ENCODE measurements around the gene DNAJC27. TPM values are rescaled to one million over a fixed set of nuclear protein-coding genes. Genes with fewer than 3 reads are reported as not detected.

The DNAJC27 gene
- total and polyA plus RNA-seq, 2 donors = 4.9 to 5.2 TPM

GRCh38 chr2:24939353-24939752 lies 32.4 kb downstream of the DNAJC27 start:
- DNase-seq (ENCODE audit: low read depth in 6 of 9, low spot score in 9 of 9) = no peak
- Histone ChIP-seq H3K27ac (ENCODE audit: low read depth in 1 of 2, low read length in 1 of 2) (no peak overlapping the region), H3K4me3 (ENCODE audit: low read length in 2 of 2) (no peak overlapping the region), H3K27me3 (ENCODE audit: control insufficient read depth in 2 of 2, insufficient read depth in 1 of 2, low read length in 1 of 2) (no peaks in the 10 kb centered on the region), H3K36me3 (ENCODE audit: control insufficient read depth in 2 of 2, insufficient read depth in 2 of 2, low read length in 1 of 2) (peaks cover 3 to 10% of the 10 kb centered on the region in 2 donors), H3K9me3 (ENCODE audit: control insufficient read depth in 2 of 2, insufficient read depth in 1 of 2, low read length in 1 of 2) (no peaks in the 10 kb centered on the region), H3K4me1 (ENCODE audit: control insufficient read depth in 2 of 2, insufficient read depth in 2 of 2, low read length in 2 of 2) (no peaks in the 10 kb centered on the region)
- WGBS = 93% methylated on average over 6 of the region's 6 CpGs

DNA sequence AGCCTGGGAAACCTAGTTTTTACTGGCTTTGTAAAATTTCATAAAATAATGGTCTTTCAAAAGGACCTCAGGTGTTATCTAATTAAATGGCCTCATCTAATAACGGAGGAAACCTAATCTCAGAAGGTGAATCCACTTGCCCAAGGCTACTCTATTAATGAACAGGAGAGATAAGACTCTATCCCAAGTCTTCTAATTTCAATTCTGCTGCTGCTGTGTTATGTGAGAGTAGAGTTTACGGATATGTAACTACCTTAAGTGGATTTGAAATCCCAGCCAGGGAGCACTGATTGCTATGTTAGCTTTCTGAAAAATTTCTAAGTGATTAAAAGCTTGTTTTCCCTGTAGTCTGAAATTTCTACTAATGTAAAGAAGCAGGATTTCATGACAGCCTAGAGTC lies 34.5 kb downstream of the DNAJC27 start:
- no peak overlapping the region for H3K4me3 ChIP-seq (ENCODE audit: low read length in 2 of 2)
- DNase-seq (ENCODE audit: low read depth in 6 of 9, low spot score in 9 of 9) = no peak
- H3K4me1 ChIP-seq (ENCODE audit: control insufficient read depth in 2 of 2, insufficient read depth in 2 of 2, low read length in 2 of 2) = no peaks in the 10 kb centered on the region
- no peaks in the 10 kb centered on the region for H3K9me3 ChIP-seq (ENCODE audit: control insufficient read depth in 2 of 2, insufficient read depth in 1 of 2, low read length in 1 of 2)
- H3K27ac ChIP-seq (ENCODE audit: low read depth in 1 of 2, low read length in 1 of 2) = no peak overlapping the region
- H3K36me3 ChIP-seq (ENCODE audit: control insufficient read depth in 2 of 2, insufficient read depth in 2 of 2, low read length in 1 of 2) = no peaks in the 10 kb centered on the region
- H3K27me3 ChIP-seq (ENCODE audit: control insufficient read depth in 2 of 2, insufficient read depth in 1 of 2, low read length in 1 of 2) = no peaks in the 10 kb centered on the region
- WGBS = 97% methylated on average over 2 of the region's 2 CpGs

GRCh38 chr2:24935145-24935544 lies 36.6 kb downstream of the DNAJC27 start:
- Histone ChIP-seq H3K27me3 (ENCODE audit: control insufficient read depth in 2 of 2, insufficient read depth in 1 of 2, low read length in 1 of 2) (no peaks in the 10 kb centered on the region), H3K4me1 (ENCODE audit: control insufficient read depth in 2 of 2, insufficient read depth in 2 of 2, low read length in 2 of 2) (peaks cover 0 to 5% of the 10 kb centered on the region in 2 donors)
- WGBS = 97% methylated on average over 5 of the region's 5 CpGs

DNA sequence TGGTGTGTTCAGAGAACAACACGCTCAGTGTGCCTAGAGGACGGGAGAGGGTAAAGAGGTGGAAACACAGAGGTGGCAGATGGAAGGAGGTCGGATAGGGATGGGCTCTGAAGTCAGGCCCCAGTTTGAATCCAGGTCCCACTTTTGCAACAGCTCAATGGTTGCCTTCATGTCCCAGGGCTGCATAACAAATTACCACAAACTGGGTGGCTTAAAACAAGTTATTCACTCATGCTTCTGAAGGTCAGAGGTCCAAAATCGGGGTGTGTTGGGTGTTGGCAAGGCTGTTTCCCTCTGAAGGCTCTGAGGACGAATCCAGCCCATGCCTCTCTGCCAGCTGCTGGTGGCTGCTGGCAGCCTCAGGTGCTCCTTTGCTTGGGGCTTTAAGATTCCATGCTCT lies 39.0 kb downstream of the DNAJC27 start:
- H3K36me3 ChIP-seq (ENCODE audit: control insufficient read depth in 2 of 2, insufficient read depth in 2 of 2, low read length in 1 of 2) = no peaks in the 10 kb centered on the region
- WGBS = 97% methylated on average over 5 of the region's 5 CpGs

More at GRCh38 chr2:24935145-24935544, 36.6 kb downstream of the DNAJC27 start:
- Histone ChIP-seq H3K27ac (ENCODE audit: low read depth in 1 of 2, low read length in 1 of 2) (no peak overlapping the region), H3K36me3 (ENCODE audit: control insufficient read depth in 2 of 2, insufficient read depth in 2 of 2, low read length in 1 of 2) (no peaks in the 10 kb centered on the region), H3K4me3 (ENCODE audit: low read length in 2 of 2) (no peak overlapping the region), H3K9me3 (ENCODE audit: control insufficient read depth in 2 of 2, insufficient read depth in 1 of 2, low read length in 1 of 2) (no peaks in the 10 kb centered on the region)
- DNase-seq (ENCODE audit: low read depth in 6 of 9, low spot score in 9 of 9) = no peak

DNA sequence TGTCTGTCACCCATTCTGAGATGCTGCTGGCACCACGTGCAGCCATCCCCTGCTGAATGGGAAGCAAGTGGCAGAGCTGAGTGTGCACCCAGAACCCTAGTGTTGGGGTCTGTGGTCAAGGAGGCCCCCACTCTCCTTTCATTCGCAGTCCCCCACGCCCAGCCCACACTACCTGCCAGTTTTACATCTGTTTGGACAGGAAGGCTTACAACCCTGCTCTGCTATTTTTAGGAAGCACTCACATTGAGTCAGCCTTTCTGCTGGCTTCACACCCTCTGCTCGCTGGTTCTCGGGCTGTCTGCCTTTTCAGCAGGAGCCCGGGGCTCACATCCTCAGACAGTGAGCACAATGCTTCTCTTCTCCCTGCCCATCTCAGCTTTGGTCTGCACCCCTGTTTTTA lies 41.0 kb downstream of the DNAJC27 start:
- peaks cover 0 to 11% of the 10 kb centered on the region in 2 donors for H3K27me3 ChIP-seq (ENCODE audit: control insufficient read depth in 2 of 2, insufficient read depth in 1 of 2, low read length in 1 of 2)
- DNase-seq (ENCODE audit: low read depth in 6 of 9, low spot score in 9 of 9) = no peak
- no peaks in the 10 kb centered on the region for H3K9me3 ChIP-seq (ENCODE audit: control insufficient read depth in 2 of 2, insufficient read depth in 1 of 2, low read length in 1 of 2)
- peaks cover 0 to 16% of the 10 kb centered on the region in 2 donors for H3K4me1 ChIP-seq (ENCODE audit: control insufficient read depth in 2 of 2, insufficient read depth in 2 of 2, low read length in 2 of 2)
- no peak overlapping the region for H3K27ac ChIP-seq (ENCODE audit: low read depth in 1 of 2, low read length in 1 of 2)
- H3K36me3 ChIP-seq (ENCODE audit: control insufficient read depth in 2 of 2, insufficient read depth in 2 of 2, low read length in 1 of 2) = no peaks in the 10 kb centered on the region
- no peak overlapping the region for H3K4me3 ChIP-seq (ENCODE audit: low read length in 2 of 2)
- WGBS = 7% methylated on average over 6 of the region's 6 CpGs

More for the DNA sequence above, 39.0 kb downstream of the DNAJC27 start:
- Histone ChIP-seq H3K4me3 (ENCODE audit: low read length in 2 of 2) (no peak overlapping the region), H3K27me3 (ENCODE audit: control insufficient read depth in 2 of 2, insufficient read depth in 1 of 2, low read length in 1 of 2) (no peaks in the 10 kb centered on the region), H3K27ac (ENCODE audit: low read depth in 1 of 2, low read length in 1 of 2) (no peak overlapping the region), H3K9me3 (ENCODE audit: control insufficient read depth in 2 of 2, insufficient read depth in 1 of 2, low read length in 1 of 2) (no peaks in the 10 kb centered on the region), H3K4me1 (ENCODE audit: control insufficient read depth in 2 of 2, insufficient read depth in 2 of 2, low read length in 2 of 2) (peaks cover 0 to 5% of the 10 kb centered on the region in 2 donors)
- DNase-seq (ENCODE audit: low read depth in 6 of 9, low spot score in 9 of 9) = no peak

GRCh38 chr2:24929230-24929629 lies 42.5 kb downstream of the DNAJC27 start:
- H3K9me3 ChIP-seq (ENCODE audit: control insufficient read depth in 2 of 2, insufficient read depth in 1 of 2, low read length in 1 of 2) = peaks cover 0 to 1% of the 10 kb centered on the region in 2 donors
- H3K4me1 ChIP-seq (ENCODE audit: control insufficient read depth in 2 of 2, insufficient read depth in 2 of 2, low read length in 2 of 2) = peaks cover 0 to 16% of the 10 kb centered on the region in 2 donors
- DNase-seq (ENCODE audit: low read depth in 6 of 9, low spot score in 9 of 9) = no peak
- H3K27ac ChIP-seq (ENCODE audit: low read depth in 1 of 2, low read length in 1 of 2) = no peak overlapping the region
- peaks cover 0 to 11% of the 10 kb centered on the region in 2 donors for H3K27me3 ChIP-seq (ENCODE audit: control insufficient read depth in 2 of 2, insufficient read depth in 1 of 2, low read length in 1 of 2)
- no peak overlapping the region for H3K4me3 ChIP-seq (ENCODE audit: low read length in 2 of 2)
- no peaks in the 10 kb centered on the region for H3K36me3 ChIP-seq (ENCODE audit: control insufficient read depth in 2 of 2, insufficient read depth in 2 of 2, low read length in 1 of 2)
- WGBS = 97% methylated on average over 3 of the region's 3 CpGs

DNA sequence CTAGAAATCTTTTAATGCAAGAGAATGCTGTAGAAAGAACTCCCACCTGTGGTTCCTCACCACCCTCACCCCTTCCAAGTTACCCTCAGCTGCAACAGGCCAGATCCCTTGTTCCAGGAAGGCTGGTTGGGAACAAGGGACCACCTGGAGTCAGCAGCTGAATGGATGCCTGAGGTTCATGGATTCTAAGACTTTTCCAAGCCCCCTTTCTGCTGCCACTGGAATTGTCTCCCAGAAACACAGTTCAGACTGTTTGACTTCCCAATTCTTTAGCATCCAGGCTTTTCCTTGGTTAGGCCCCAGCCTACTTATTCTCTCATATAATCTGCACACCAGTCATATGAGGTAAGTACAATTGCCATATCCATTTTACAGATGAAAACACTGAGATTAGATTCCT lies 43.7 kb downstream of the DNAJC27 start:
- peaks cover 0 to 1% of the 10 kb centered on the region in 2 donors for H3K9me3 ChIP-seq (ENCODE audit: control insufficient read depth in 2 of 2, insufficient read depth in 1 of 2, low read length in 1 of 2)
- no peak for DNase-seq (ENCODE audit: low read depth in 6 of 9, low spot score in 9 of 9)
- no peak overlapping the region for H3K4me3 ChIP-seq (ENCODE audit: low read length in 2 of 2)
- H3K27me3 ChIP-seq (ENCODE audit: control insufficient read depth in 2 of 2, insufficient read depth in 1 of 2, low read length in 1 of 2) = peaks cover 0 to 11% of the 10 kb centered on the region in 2 donors
- no peaks in the 10 kb centered on the region for H3K36me3 ChIP-seq (ENCODE audit: control insufficient read depth in 2 of 2, insufficient read depth in 2 of 2, low read length in 1 of 2)
- no peak overlapping the region for H3K27ac ChIP-seq (ENCODE audit: low read depth in 1 of 2, low read length in 1 of 2)
- H3K4me1 ChIP-seq (ENCODE audit: control insufficient read depth in 2 of 2, insufficient read depth in 2 of 2, low read length in 2 of 2) = peaks cover 0 to 16% of the 10 kb centered on the region in 2 donors

DNA sequence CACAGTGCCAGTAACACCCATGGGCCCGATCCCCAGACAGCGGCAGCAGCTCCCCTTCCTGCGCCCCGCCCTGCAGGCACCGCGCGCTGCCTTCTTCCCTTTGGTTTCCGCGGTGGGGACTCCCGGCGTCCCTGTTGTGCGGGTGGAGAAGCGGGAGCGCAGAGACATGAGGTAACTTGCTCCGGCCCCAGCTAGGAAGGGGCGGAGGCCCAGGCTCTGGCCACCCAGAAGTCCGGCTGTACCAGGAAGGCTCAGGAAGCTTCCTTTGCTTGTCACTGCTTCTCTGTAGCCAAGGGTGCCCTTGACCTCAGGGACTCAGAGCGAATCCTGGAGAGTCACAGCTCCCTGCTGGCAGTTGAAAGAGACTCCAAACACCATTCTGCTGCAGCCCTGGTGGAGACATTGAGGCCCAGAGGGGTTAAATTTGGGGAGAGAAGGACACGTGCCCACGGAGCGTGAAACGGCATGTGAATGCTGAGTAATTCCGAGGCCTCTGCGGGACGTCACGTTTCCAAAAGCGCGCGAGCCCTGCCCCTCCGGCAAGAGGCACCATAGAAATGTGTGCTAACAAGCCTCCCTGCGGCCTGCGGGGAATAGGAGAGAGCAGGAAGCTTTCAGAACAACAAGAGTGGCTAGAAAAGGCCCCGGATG lies 45.0 kb downstream of the DNAJC27 start:
- Histone ChIP-seq H3K36me3 (ENCODE audit: control insufficient read depth in 2 of 2, insufficient read depth in 2 of 2, low read length in 1 of 2) (no peaks in the 10 kb centered on the region), H3K4me3 (ENCODE audit: low read length in 2 of 2) (peak overlapping the region in 1 of 2 donors; percentile 5), H3K4me1 (ENCODE audit: control insufficient read depth in 2 of 2, insufficient read depth in 2 of 2, low read length in 2 of 2) (peaks cover 0 to 16% of the 10 kb centered on the region in 2 donors), H3K27ac (ENCODE audit: low read depth in 1 of 2, low read length in 1 of 2) (no peak overlapping the region), H3K9me3 (ENCODE audit: control insufficient read depth in 2 of 2, insufficient read depth in 1 of 2, low read length in 1 of 2) (peaks cover 0 to 1% of the 10 kb centered on the region in 2 donors), H3K27me3 (ENCODE audit: control insufficient read depth in 2 of 2, insufficient read depth in 1 of 2, low read length in 1 of 2) (peaks cover 0 to 11% of the 10 kb centered on the region in 2 donors)
- peak in 2 of 9 donors; percentile 26 to 28 for DNase-seq (ENCODE audit: low read depth in 6 of 9, low spot score in 9 of 9)
- WGBS = 20% methylated on average over 33 of the region's 33 CpGs

DNA sequence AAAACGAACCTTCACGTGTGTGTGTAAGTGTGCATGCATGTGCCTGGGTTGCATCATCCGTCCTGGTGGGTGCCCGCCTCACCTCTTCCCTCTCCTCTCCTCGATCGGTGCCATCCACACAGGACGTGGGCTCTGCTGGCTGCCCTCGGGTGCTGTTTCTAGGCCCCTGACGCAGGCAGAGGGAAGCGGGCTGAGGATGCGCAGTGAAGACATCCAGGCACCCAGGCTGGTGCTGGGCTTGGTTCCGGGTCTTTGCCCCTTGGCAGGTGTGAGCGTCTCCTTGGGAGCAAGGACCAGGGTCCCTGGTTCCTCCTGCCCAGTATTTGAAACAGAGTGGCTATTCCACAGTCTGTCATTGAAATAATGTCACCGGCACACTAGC lies 45.5 kb downstream of the DNAJC27 start:
- Histone ChIP-seq H3K27ac (ENCODE audit: low read depth in 1 of 2, low read length in 1 of 2) (no peak overlapping the region), H3K4me1 (ENCODE audit: control insufficient read depth in 2 of 2, insufficient read depth in 2 of 2, low read length in 2 of 2) (peaks cover 0 to 16% of the 10 kb centered on the region in 2 donors), H3K27me3 (ENCODE audit: control insufficient read depth in 2 of 2, insufficient read depth in 1 of 2, low read length in 1 of 2) (peaks cover 0 to 11% of the 10 kb centered on the region in 2 donors), H3K36me3 (ENCODE audit: control insufficient read depth in 2 of 2, insufficient read depth in 2 of 2, low read length in 1 of 2) (no peaks in the 10 kb centered on the region), H3K4me3 (ENCODE audit: low read length in 2 of 2) (no peak overlapping the region), H3K9me3 (ENCODE audit: control insufficient read depth in 2 of 2, insufficient read depth in 1 of 2, low read length in 1 of 2) (peaks cover 0 to 1% of the 10 kb centered on the region in 2 donors)
- 79% methylated on average over 14 of the region's 14 CpGs for WGBS
- DNase-seq (ENCODE audit: low read depth in 6 of 9, low spot score in 9 of 9) = no peak
